Ascending aorta (tissue), 2 donors: Measurements from ENCODE around the gene ASB7. TPM values are rescaled to one million over a fixed set of nuclear protein-coding genes. Genes with fewer than 3 reads are reported as not detected.

ENCODE experiments used
- DNase-seq, 2 donors: peaks; one replicate each; pipeline ENCODE4 v3.0.0-alpha.2; 2019; ENCODE audit warnings: low spot score in 2 of 2
- H3K27ac ChIP-seq, 2 donors: fragments of 200-600 bp; sonication (generic); one replicate each; pipeline ENCODE4 v1.5.1; 2016 to 2017; ENCODE audit warnings: mild to moderate bottlenecking in 1 of 2
- H3K27me3 ChIP-seq: fragments of 200-600 bp; sonication (generic); one replicate; pipeline ENCODE4 v1.5.1; 2017
- H3K36me3 ChIP-seq, 2 donors: fragments of 200-600 bp; sonication (generic); one replicate each; pipeline ENCODE4 v1.5.1; 2016
- H3K4me1 ChIP-seq, 2 donors: fragments of 200-600 bp; sonication (generic); one replicate each; pipeline ENCODE4 v1.5.1; 2016 to 2017; ENCODE audit warnings: mild to moderate bottlenecking in 1 of 2
- H3K4me3 ChIP-seq, 2 donors: fragments of 200-600 bp; sonication (generic); one replicate each; pipeline ENCODE4 v1.5.1; 2016 to 2017; ENCODE audit warnings: mild to moderate bottlenecking in 1 of 2
- H3K9me3 ChIP-seq, 2 donors: fragments of 200-600 bp; sonication (generic); one replicate each; pipeline ENCODE4 v1.5.1; 2016
- intact Hi-C: fragments of 100-400 bp; cut with DNase I; formaldehyde crosslinking; loops from one replicate; pipeline ENCODE4 v1.15.1; 2023
- total RNA-seq: library from RNA; depleted of rRNA; stranded (reverse); fragments of >200 nt; gene quantifications from one replicate; pipeline ENCODE4 v1.1.0, GENCODE V29; 2016
- TF ChIP-seq, protein P1 (sequence below), 3 experiments: fragments of 200-600 bp in 2 of 3; fragments of 450-650 bp in 1 of 3; sonication (generic) in 2 of 3; IDR thresholded peaks; one replicate each; pipeline ENCODE4 v1.5.1; 2016 to 2019; ENCODE audit warnings: antibody characterized with exemption in 3 of 3, mild to moderate bottlenecking in 1 of 3, moderate library complexity in 1 of 3

Gene ASB7
- total RNA-seq, 1 donor from 2014 or later = 9.3 TPM

- Histone ChIP-seq H3K4me3 (no peak overlapping the region), H3K27ac (no peak overlapping the region), H3K27me3 (no peaks in the 10 kb centered on the region), H3K9me3 (no peaks in the 10 kb centered on the region), H3K4me1 (no peaks in the 10 kb centered on the region), H3K36me3 (peaks cover 3 to 15% of the 10 kb centered on the region in 2 donors)
- TF ChIP-seq, protein P1, sequence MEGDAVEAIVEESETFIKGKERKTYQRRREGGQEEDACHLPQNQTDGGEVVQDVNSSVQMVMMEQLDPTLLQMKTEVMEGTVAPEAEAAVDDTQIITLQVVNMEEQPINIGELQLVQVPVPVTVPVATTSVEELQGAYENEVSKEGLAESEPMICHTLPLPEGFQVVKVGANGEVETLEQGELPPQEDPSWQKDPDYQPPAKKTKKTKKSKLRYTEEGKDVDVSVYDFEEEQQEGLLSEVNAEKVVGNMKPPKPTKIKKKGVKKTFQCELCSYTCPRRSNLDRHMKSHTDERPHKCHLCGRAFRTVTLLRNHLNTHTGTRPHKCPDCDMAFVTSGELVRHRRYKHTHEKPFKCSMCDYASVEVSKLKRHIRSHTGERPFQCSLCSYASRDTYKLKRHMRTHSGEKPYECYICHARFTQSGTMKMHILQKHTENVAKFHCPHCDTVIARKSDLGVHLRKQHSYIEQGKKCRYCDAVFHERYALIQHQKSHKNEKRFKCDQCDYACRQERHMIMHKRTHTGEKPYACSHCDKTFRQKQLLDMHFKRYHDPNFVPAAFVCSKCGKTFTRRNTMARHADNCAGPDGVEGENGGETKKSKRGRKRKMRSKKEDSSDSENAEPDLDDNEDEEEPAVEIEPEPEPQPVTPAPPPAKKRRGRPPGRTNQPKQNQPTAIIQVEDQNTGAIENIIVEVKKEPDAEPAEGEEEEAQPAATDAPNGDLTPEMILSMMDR (IDR thresholded peaks at IDR 0.05) = no peak
- intact Hi-C loops = no loop called here
- no peak for DNase-seq
Measured at GRCh38 chr15:100565591-100565990, 36.8 kb upstream of the ASB7 start.

- intact Hi-C loops = no loop called here
- no peaks in the 10 kb centered on the region for H3K27me3 ChIP-seq
- no peak overlapping the region for H3K4me3 ChIP-seq
- peaks cover 8 to 15% of the 10 kb centered on the region in 2 donors for H3K36me3 ChIP-seq
- H3K4me1 ChIP-seq = no peaks in the 10 kb centered on the region
- H3K9me3 ChIP-seq = no peaks in the 10 kb centered on the region
- DNase-seq = no peak
- TF ChIP-seq, protein P1 (IDR thresholded peaks at IDR 0.05) = no peak
- no peak overlapping the region for H3K27ac ChIP-seq
Measured at GRCh38 chr15:100566850-100567628, 35.4 kb upstream of the ASB7 start.

- Histone ChIP-seq H3K9me3 (no peaks in the 10 kb centered on the region), H3K36me3 (peaks cover 13 to 24% of the 10 kb centered on the region in 2 donors), H3K4me1 (no peaks in the 10 kb centered on the region), H3K27ac (no peak overlapping the region), H3K27me3 (no peaks in the 10 kb centered on the region), H3K4me3 (no peak overlapping the region)
- no peak for DNase-seq
- intact Hi-C loops = no loop called here
- TF ChIP-seq, protein P1 (IDR thresholded peaks at IDR 0.05) = no peak
Measured at GRCh38 chr15:100569391-100569790, 33.0 kb upstream of the ASB7 start.

DNA sequence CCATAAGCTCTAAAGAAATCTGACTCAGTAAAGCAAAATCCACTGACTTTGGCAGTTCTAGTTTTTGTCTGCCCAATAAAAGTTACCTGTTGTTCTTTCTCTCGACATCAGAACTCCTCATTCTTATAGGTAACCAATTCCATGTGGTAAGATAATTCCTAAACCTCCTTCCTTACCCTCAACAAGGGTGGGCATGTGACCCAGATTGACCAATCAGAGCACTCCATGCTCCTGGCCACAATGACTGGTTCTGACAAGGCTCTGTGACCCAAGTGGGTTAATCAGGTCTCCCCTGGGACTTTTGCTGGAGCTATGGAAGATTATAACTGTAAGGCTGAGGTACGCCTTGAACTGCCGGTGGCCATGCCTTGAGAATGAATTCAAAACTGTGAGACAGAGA, 32.1 kb upstream of the ASB7 start:
- H3K36me3 ChIP-seq = peaks cover 13 to 24% of the 10 kb centered on the region in 2 donors
- H3K27me3 ChIP-seq = no peaks in the 10 kb centered on the region
- H3K27ac ChIP-seq = no peak overlapping the region
- no peaks in the 10 kb centered on the region for H3K9me3 ChIP-seq
- no peak for DNase-seq
- no peaks in the 10 kb centered on the region for H3K4me1 ChIP-seq
- H3K4me3 ChIP-seq = no peak overlapping the region
- intact Hi-C loops = loop anchor here (5.0 kb wide), 1 partner anchor 643 kb away; no protein-coding TSS in a partner anchor
- TF ChIP-seq, protein P1 (IDR thresholded peaks at IDR 0.05) = no peak

- Histone ChIP-seq H3K27ac (no peak overlapping the region), H3K9me3 (no peaks in the 10 kb centered on the region), H3K27me3 (no peaks in the 10 kb centered on the region), H3K4me3 (no peak overlapping the region), H3K36me3 (peaks cover 13 to 24% of the 10 kb centered on the region in 2 donors), H3K4me1 (no peaks in the 10 kb centered on the region)
- TF ChIP-seq, protein P1 (IDR thresholded peaks at IDR 0.05) = no peak
- no peak for DNase-seq
- intact Hi-C loops = loop anchor here (5.0 kb wide), 1 partner anchor 644 kb away; no protein-coding TSS in a partner anchor
Measured at GRCh38 chr15:100570735-100571313, 31.6 kb upstream of the ASB7 start.
